K562 (cell line): ENCODE results near the gene PLCB3. TPM values are rescaled to one million over a fixed set of nuclear protein-coding genes. Genes with fewer than 3 reads are reported as not detected.
A peak's percentile ranks its signal among the peaks of the same experiment; 100 is the strongest.

Experiments
- ATAC-seq: fragments of 200-7000 bp; cut with Tn5 transposase; 3 replicates; pipeline ENCODE4 v1.9.1; 2020; ENCODE audit warnings: moderate library complexity
- BruUV-seq: library from RNA; stranded (reverse); fragments of 400-500 nt; replicated peaks from 2 replicates; lab custom pipeline; 2021; lab: Mats Ljungman, UMichigan
- CTCF ChIA-PET: fragments of 300-600 bp; formaldehyde crosslinking; extraction: SDS; loops from one replicate; lab custom pipeline; 2021; ENCODE audit warnings: low intra/inter-chr PET ratio; lab: Yijun Ruan, JAX
- POLR2A ChIA-PET: fragments of 300-600, 350-650 bp; sonication (Branson Sonifier 250); formaldehyde crosslinking; extraction: SDS; loops from one replicate; lab custom pipeline; 2021; ENCODE audit warnings: antibody characterized with exemption, inconsistent platforms; lab: Yijun Ruan, JAX
- DNase-seq, 4 experiments: peaks; one replicate each; pipeline versions ENCODE4 v3.0.0 to v3.0.0-alpha.2; 2011 to 2018; ENCODE audit warnings: low spot score in 3 of 4, mixed read lengths in 3 of 4; ENCODE audit errors: extremely low read depth in 1 of 4
- FAIRE-seq: peaks from 2 replicates; lab custom pipeline; 2011; peaks lifted over from hg19 to GRCh38; lab: Jason Lieb, UNC
- H2AFZ ChIP-seq: 2 replicates; pipeline ENCODE4 v1.6.0; 2011; ENCODE audit warnings: low read depth, low read length, control low read depth, inconsistent platforms
- H3K27ac ChIP-seq: fragments of 200-600 bp; 3 replicates; pipeline ENCODE4 v1.8.0; 2011; ENCODE audit warnings: low read depth, mild to moderate bottlenecking, control low read depth, inconsistent platforms, low read length, moderate library complexity, mixed read lengths; ENCODE audit errors: extremely low read depth
- H3K27me3 ChIP-seq, 2 experiments: fragments of 300-600 bp in 1 of 2; 2 replicates in 1 of 2; 3 replicates in 1 of 2; pipeline versions ENCODE4 v1.6.0 to v1.8.0; 2011; ENCODE audit warnings: inconsistent platforms in 2 of 2, low read length in 2 of 2, mild to moderate bottlenecking in 1 of 2, mixed read lengths in 1 of 2, moderate library complexity in 1 of 2; ENCODE audit not compliant: control insufficient read depth in 2 of 2, insufficient read depth in 2 of 2
- H3K36me3 ChIP-seq: fragments of 300-600 bp; 3 replicates; pipeline ENCODE4 v1.8.0; 2011; ENCODE audit warnings: mild to moderate bottlenecking, low read length, inconsistent platforms; ENCODE audit not compliant: control insufficient read depth, insufficient read depth
- H3K4me1 ChIP-seq, 2 experiments: fragments of 200-600 bp in 1 of 2; replicated peaks in 1 of 2; 2 replicates in 1 of 2; 3 replicates in 1 of 2; pipeline versions ENCODE4 v1.5.1 to v1.8.0; 2011; ENCODE audit warnings: inconsistent platforms in 2 of 2, low read length in 2 of 2, mild to moderate bottlenecking in 1 of 2, mixed read lengths in 1 of 2, moderate library complexity in 1 of 2; ENCODE audit not compliant: control insufficient read depth in 2 of 2, insufficient read depth in 2 of 2
- H3K4me2 ChIP-seq: 2 replicates; pipeline ENCODE4 v1.6.1; 2011; ENCODE audit warnings: low read length, control low read depth, inconsistent platforms, mixed read lengths; ENCODE audit not compliant: insufficient read depth
- H3K4me3 ChIP-seq: fragments of 200-600 bp; sonication (generic), shearing (Covaris generic); 2 replicates; pipeline ENCODE4 v1.5.1; 2016; ENCODE audit warnings: control low read depth, inconsistent platforms
- H3K79me2 ChIP-seq: fragments of 200-600 bp; 3 replicates; pipeline ENCODE4 v1.8.0; 2011; ENCODE audit warnings: low read length, inconsistent platforms; ENCODE audit not compliant: control insufficient read depth, insufficient read depth
- H3K9ac ChIP-seq, 2 experiments: 2 replicates each; pipeline versions ENCODE4 v1.6.0 to v1.6.1; 2011; ENCODE audit warnings: low read depth in 2 of 2, low read length in 2 of 2, control low read depth in 1 of 2, inconsistent platforms in 1 of 2, mild to moderate bottlenecking in 1 of 2, mixed read lengths in 1 of 2; ENCODE audit not compliant: insufficient read depth in 1 of 2
- H3K9me1 ChIP-seq: one replicate; pipeline ENCODE4 v1.6.0; 2011; ENCODE audit warnings: inconsistent platforms, mild to moderate bottlenecking, low read length, moderate library complexity; ENCODE audit not compliant: control insufficient read depth, insufficient read depth
- H3K9me3 ChIP-seq: replicated peaks from 2 replicates; pipeline ENCODE4 v1.5.1; 2011; ENCODE audit warnings: low read depth, low read length, inconsistent platforms; ENCODE audit not compliant: control insufficient read depth, insufficient read depth
- H4K20me1 ChIP-seq: replicated peaks from 2 replicates; pipeline ENCODE4 v1.6.1; 2011; ENCODE audit warnings: low read length, inconsistent platforms, mixed read lengths; ENCODE audit not compliant: control insufficient read depth, insufficient read depth
- CCNT2 ChIP-seq: IDR thresholded peaks from 2 replicates; pipeline ENCODE4 v1.6.1; 2011; ENCODE audit warnings: borderline replicate concordance, low read depth, mild to moderate bottlenecking, moderate library complexity, mixed read lengths, low read length; ENCODE audit not compliant: insufficient read length; ENCODE audit errors: extremely low read depth
- ETV6 ChIP-seq, 3 experiments: fragments of 150-350 bp in 1 of 3; sonication (generic) in 1 of 3; formaldehyde crosslinking in 1 of 3; IDR thresholded peaks; 2 replicates each; pipeline versions ENCODE4 v1.6.1 to v1.8.0; 2014 to 2022; ENCODE audit warnings: borderline replicate concordance in 2 of 3, low read depth in 2 of 3, antibody characterized with exemption in 1 of 3, low read length in 1 of 3, mild to moderate bottlenecking in 1 of 3, missing genetic modification reagents in 1 of 3
- HNRNPLL ChIP-seq: fragments of 200-400 bp; formaldehyde crosslinking; IDR thresholded peaks from 2 replicates; pipeline ENCODE4 v1.6.1; 2017; ENCODE audit warnings: low read length, low read depth, mild to moderate bottlenecking; ENCODE audit not compliant: poor library complexity, severe bottlenecking
- SNRNP70 ChIP-seq: fragments of 200-400 bp; formaldehyde crosslinking; optimal IDR thresholded peaks from 2 replicates; pipeline ENCODE3; 2017; ENCODE audit warnings: low read depth, low read length
- SPI1 ChIP-seq: IDR thresholded peaks from 2 replicates; pipeline ENCODE4 v1.6.1; 2011; ENCODE audit warnings: low read depth, low read length, control low read depth, borderline replicate concordance
- ZFX ChIP-seq: sonication (generic); formaldehyde crosslinking; IDR thresholded peaks from 2 replicates; pipeline ENCODE4 v1.8.0; 2022; ENCODE audit warnings: mild to moderate bottlenecking, missing genetic modification reagents, moderate library complexity
- ZNF696 ChIP-seq: fragments of 250-450 bp; sonication (Bioruptor Pico); conservative IDR thresholded peaks from 2 replicates; pipeline ENCODE4 v1.4.0; 2020; ENCODE audit warnings: mild to moderate bottlenecking, moderate library complexity
- WGBS: fragments of 100-300 bp; shearing (Covaris generic); methylation state at CpG from one replicate; pipeline ENCODE4 v1.1.6; 2016; ENCODE audit warnings: low coverage, mixed read lengths; ENCODE audit not compliant: insufficient coverage; ENCODE audit errors: missing lambda C conversion rate; 5-methylcytosine and 5-hydroxymethylcytosine counted together
- in situ Hi-C: fragments of 300-500 bp; cut with MboI; formaldehyde crosslinking; loops from 4 replicates; pipeline ENCODE4 v1.15.0; 2018; ENCODE audit warnings: inconsistent platforms, mixed read lengths
- intact Hi-C: fragments of 100-400 bp; cut with micrococcal nuclease; formaldehyde crosslinking; loops from 2 replicates; pipeline ENCODE4 v1.14.2; 2022
- polyA plus RNA-seq, 8 experiments: library from polyadenylated mRNA; depleted of rRNA in 4 of 8; stranded (reverse) in 5 of 8; unstranded in 3 of 8; fragments of >200 nt; fragmentation: Nextera tagmentation in 2 of 8; fragmentation: Illumina TruSeq in 1 of 8; extraction: Ambion mirVana in 2 of 8; extraction: Trizol in 1 of 8; gene quantifications; 2 replicates each; pipeline versions ENCODE4 v1.2.1 to v1.2.3, GENCODE V29; 2011 to 2014; ENCODE audit warnings: inconsistent platforms in 1 of 8, missing spikeins in 1 of 8
- total RNA-seq, 7 experiments: library from RNA; depleted of rRNA in 6 of 7; stranded (reverse); fragments of >200 nt in 6 of 7; fragmentation: Illumina TruSeq in 2 of 7; extraction: Trizol in 2 of 7; gene quantifications; 2 replicates each; pipeline versions ENCODE4 v1.2.1 to v1.2.3, GENCODE V29; 2011 to 2021; ENCODE audit warnings: low replicate concordance in 1 of 7
- TF ChIP-seq, protein P1 (sequence below): fragments of 450-650 bp; formaldehyde crosslinking; IDR thresholded peaks from 2 replicates; pipeline ENCODE4 v1.4.0; 2020; ENCODE audit warnings: mild to moderate bottlenecking, moderate library complexity
- TF ChIP-seq, protein P2 (sequence below): fragments of 450-650 bp; IDR thresholded peaks from 2 replicates; pipeline ENCODE4 v1.6.1; 2018; ENCODE audit warnings: mild to moderate bottlenecking, low read depth; ENCODE audit not compliant: partially characterized antibody
- TF ChIP-seq, protein P3 (sequence below): fragments of 200-800 bp; sonication (Bioruptor generic); IDR thresholded peaks from 2 replicates; pipeline ENCODE4 v1.6.1; 2016; ENCODE audit warnings: missing genetic modification characterization, missing compliant biosample characterization

PLCB3 gene
- total and polyA plus RNA-seq, 9 of the 15 experiments (the other 6 are each of a cell fraction or from before 2014, with no cell fraction given), result 0.31 to 44.8 (median 14.6) TPM

DNA sequence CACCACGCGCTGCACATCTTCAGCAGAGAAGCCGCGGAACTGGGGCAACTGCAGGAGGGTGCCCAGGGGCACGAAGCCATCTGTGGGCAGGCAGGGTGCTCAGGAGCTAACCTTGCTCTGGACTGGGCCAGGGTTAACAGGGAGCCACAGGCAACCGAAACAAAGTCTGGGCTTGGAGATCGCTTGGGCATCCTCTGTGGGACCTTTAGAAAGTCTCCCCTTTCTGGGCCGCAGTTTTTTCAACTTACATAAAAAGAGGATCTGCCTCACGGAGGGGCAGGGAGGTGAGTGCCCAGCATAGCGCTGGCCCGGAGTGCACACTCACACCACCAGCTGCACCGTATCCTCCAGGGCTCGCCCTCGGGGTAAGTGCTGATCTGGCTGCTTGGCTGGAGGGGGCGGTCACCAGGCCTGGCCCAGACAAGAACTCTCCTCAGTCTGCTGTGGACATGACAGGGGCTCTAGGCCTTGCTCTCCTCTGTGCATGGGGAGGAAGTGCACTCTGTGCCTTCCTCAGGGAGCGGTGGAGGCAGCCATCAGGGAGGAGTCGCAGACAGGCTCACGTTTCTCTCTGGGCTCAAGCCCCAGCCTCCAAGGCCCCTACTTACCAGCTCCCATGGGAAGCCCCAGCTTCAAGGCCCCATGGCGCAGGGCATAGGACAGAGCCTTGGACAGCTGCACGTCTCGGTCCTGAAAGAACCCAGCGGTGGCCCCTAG lies 26.3 kb upstream of the PLCB3 start:
- Histone ChIP-seq H3K9ac (peak overlapping the region; percentile 79 to 99), H3K9me3 (no peaks in the 10 kb centered on the region), H4K20me1 (no peaks in the 10 kb centered on the region), H3K9me1 (peaks cover 5% of the 10 kb centered on the region), H3K4me2 (peak overlapping the region; percentile 83), H2AFZ (0 out of 2 replicates have a peak overlapping the region, but pooled peaks have one; percentile 93), H3K27me3 (no peaks in the 10 kb centered on the region), H3K79me2 (peaks cover 34% of the 10 kb centered on the region), H3K27ac (peak overlapping the region; percentile 93), H3K4me1 (peaks cover 8 to 69% of the 10 kb centered on the region in 2 experiments; a peak in 4 of 5 replicates), H3K36me3 (peaks cover 52% of the 10 kb centered on the region; the same call in 2 of the 3 replicates), H3K4me3 (peak overlapping the region; percentile 64)
- peak in 2 of 4 experiments; percentile 27 to 46 for DNase-seq
- in situ Hi-C loops, result no loop called here
- 53% methylated on average over 20 of the region's 22 CpGs for WGBS
- POLR2A ChIA-PET, result interaction anchor here (0.8 to 6.3 kb wide), 4 partner anchors 10 to 17 kb away, joined by 3 to 77 read pairs (median 8); partner anchors contain the start of gene FERMT3
- FAIRE-seq, result peak; percentile 15
- intact Hi-C loops, result no loop called here
- no TSS peak for BruUV-seq
- CTCF ChIA-PET, result no interaction called here
- ATAC-seq, result peak; percentile 13
- TF ChIP-seq HNRNPLL, result peak; percentile 9
- TF ChIP-seq ETV6 (IDR thresholded peaks at IDR 0.05; ENCODE audit: borderline replicate concordance in 1 of 2, low read depth in 2 of 2, low read length in 1 of 2), result no peak
- no peak for TF ChIP-seq ETV6 (CRISPR knock-in tag; IDR thresholded peaks at IDR 0.05; ENCODE audit: borderline replicate concordance)
- peak; percentile 79 for TF ChIP-seq SNRNP70
- TF ChIP-seq ZFX (CRISPR knock-in tag), result no peak; the same call in 1 of the 2 replicates
- no peak for TF ChIP-seq ZNF696 (CRISPR knock-in tag)
- peak; percentile 74 for TF ChIP-seq SPI1
- peak; percentile 19 for TF ChIP-seq CCNT2
- TF ChIP-seq, protein P1, sequence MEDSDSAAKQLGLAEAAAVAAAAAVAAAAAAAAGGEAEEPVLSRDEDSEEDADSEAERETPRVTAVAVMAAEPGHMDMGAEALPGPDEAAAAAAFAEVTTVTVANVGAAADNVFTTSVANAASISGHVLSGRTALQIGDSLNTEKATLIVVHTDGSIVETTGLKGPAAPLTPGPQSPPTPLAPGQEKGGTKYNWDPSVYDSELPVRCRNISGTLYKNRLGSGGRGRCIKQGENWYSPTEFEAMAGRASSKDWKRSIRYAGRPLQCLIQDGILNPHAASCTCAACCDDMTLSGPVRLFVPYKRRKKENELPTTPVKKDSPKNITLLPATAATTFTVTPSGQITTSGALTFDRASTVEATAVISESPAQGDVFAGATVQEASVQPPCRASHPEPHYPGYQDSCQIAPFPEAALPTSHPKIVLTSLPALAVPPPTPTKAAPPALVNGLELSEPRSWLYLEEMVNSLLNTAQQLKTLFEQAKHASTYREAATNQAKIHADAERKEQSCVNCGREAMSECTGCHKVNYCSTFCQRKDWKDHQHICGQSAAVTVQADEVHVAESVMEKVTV (CRISPR knock-in tag), result no peak
- TF ChIP-seq, protein P2, sequence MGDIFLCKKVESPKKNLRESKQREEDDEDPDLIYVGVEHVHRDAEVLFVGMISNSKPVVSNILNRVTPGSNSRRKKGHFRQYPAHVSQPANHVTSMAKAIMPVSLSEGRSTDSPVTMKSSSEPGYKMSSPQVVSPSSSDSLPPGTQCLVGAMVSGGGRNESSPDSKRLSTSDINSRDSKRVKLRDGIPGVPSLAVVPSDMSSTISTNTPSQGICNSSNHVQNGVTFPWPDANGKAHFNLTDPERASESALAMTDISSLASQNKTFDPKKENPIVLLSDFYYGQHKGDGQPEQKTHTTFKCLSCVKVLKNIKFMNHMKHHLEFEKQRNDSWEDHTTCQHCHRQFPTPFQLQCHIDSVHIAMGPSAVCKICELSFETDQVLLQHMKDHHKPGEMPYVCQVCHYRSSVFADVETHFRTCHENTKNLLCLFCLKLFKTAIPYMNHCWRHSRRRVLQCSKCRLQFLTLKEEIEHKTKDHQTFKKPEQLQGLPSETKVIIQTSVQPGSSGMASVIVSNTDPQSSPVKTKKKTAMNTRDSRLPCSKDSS, result no peak
- TF ChIP-seq, protein P3, sequence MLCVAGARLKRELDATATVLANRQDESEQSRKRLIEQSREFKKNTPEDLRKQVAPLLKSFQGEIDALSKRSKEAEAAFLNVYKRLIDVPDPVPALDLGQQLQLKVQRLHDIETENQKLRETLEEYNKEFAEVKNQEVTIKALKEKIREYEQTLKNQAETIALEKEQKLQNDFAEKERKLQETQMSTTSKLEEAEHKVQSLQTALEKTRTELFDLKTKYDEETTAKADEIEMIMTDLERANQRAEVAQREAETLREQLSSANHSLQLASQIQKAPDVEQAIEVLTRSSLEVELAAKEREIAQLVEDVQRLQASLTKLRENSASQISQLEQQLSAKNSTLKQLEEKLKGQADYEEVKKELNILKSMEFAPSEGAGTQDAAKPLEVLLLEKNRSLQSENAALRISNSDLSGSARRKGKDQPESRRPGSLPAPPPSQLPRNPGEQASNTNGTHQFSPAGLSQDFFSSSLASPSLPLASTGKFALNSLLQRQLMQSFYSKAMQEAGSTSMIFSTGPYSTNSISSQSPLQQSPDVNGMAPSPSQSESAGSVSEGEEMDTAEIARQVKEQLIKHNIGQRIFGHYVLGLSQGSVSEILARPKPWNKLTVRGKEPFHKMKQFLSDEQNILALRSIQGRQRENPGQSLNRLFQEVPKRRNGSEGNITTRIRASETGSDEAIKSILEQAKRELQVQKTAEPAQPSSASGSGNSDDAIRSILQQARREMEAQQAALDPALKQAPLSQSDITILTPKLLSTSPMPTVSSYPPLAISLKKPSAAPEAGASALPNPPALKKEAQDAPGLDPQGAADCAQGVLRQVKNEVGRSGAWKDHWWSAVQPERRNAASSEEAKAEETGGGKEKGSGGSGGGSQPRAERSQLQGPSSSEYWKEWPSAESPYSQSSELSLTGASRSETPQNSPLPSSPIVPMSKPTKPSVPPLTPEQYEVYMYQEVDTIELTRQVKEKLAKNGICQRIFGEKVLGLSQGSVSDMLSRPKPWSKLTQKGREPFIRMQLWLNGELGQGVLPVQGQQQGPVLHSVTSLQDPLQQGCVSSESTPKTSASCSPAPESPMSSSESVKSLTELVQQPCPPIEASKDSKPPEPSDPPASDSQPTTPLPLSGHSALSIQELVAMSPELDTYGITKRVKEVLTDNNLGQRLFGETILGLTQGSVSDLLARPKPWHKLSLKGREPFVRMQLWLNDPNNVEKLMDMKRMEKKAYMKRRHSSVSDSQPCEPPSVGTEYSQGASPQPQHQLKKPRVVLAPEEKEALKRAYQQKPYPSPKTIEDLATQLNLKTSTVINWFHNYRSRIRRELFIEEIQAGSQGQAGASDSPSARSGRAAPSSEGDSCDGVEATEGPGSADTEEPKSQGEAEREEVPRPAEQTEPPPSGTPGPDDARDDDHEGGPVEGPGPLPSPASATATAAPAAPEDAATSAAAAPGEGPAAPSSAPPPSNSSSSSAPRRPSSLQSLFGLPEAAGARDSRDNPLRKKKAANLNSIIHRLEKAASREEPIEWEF (CRISPR knock-in tag), result no peak
